Prostate gland (tissue), 2 donors: ENCODE measurements around the gene SOCS6. TPM values are rescaled to one million over a fixed set of nuclear protein-coding genes. Genes with fewer than 3 reads are reported as not detected.

Experiments
- DNase-seq: peaks from one replicate; pipeline ENCODE4 v3.0.0-alpha.2; 2019; ENCODE audit warnings: low spot score
- H3K27ac ChIP-seq, 2 donors: fragments of 200-600 bp; sonication (generic); 2 replicates each; pipeline ENCODE4 v1.5.1; 2017 to 2019
- H3K27me3 ChIP-seq: fragments of 200-600 bp; sonication (generic); replicated peaks from 2 replicates; pipeline ENCODE4 v1.5.1; 2019; ENCODE audit not compliant: insufficient read depth
- H3K36me3 ChIP-seq, 2 donors: fragments of 200-600 bp; sonication (generic); 1 replicate in 1 of 2; 2 replicates in 1 of 2; pipeline versions ENCODE4 v1.5.1 to v1.8.1; 2017 to 2019
- H3K4me1 ChIP-seq: fragments of 200-600 bp; sonication (generic); replicated peaks from 2 replicates; pipeline ENCODE4 v1.5.1; 2019
- H3K4me3 ChIP-seq, 2 donors: fragments of 200-600 bp; sonication (generic); 2 replicates each; pipeline ENCODE4 v1.5.1; 2017 to 2019
- H3K9me3 ChIP-seq: fragments of 200-600 bp; sonication (generic); 2 replicates; pipeline ENCODE4 v1.5.1; 2017
- POLR2A ChIP-seq: fragments of 450-650 bp; IDR thresholded peaks from one replicate; pipeline ENCODE4 v1.6.1; 2016; ENCODE audit warnings: antibody characterized with exemption, mild to moderate bottlenecking
- POLR2AphosphoS5 ChIP-seq: sonication (generic); formaldehyde crosslinking; IDR thresholded peaks from one replicate; pipeline ENCODE4 v1.6.1; 2017; ENCODE audit warnings: antibody characterized with exemption
- whole genome bisulfite sequencing: methylation state at CpG from one replicate; pipeline ENCODE4 v1.1.5; 2018; 5-methylcytosine and 5-hydroxymethylcytosine counted together
- intact Hi-C: fragments of 100-400 bp; cut with DNase I; formaldehyde crosslinking; loops from one replicate; pipeline ENCODE4 v1.14.2; 2022
- total RNA-seq, 2 donors: library from RNA; depleted of rRNA; stranded (reverse); fragments of >200 nt; gene quantifications; one replicate each; pipeline ENCODE4 v1.1.0, GENCODE V29; 2016
- TF ChIP-seq, protein P1 (sequence below), 4 experiments: fragments of 200-600 bp in 2 of 4; fragments of 450-650 bp in 2 of 4; sonication (generic) in 2 of 4; IDR thresholded peaks; 1 replicate in 3 of 4; 2 replicates in 1 of 4; pipeline ENCODE4 v1.5.1; 2016 to 2019; ENCODE audit warnings: antibody characterized with exemption in 4 of 4, mild to moderate bottlenecking in 2 of 4, moderate library complexity in 2 of 4

Gene SOCS6
- total RNA-seq, 2 donors from 2014 or later, result 25.6 to 31.4 TPM

DNA sequence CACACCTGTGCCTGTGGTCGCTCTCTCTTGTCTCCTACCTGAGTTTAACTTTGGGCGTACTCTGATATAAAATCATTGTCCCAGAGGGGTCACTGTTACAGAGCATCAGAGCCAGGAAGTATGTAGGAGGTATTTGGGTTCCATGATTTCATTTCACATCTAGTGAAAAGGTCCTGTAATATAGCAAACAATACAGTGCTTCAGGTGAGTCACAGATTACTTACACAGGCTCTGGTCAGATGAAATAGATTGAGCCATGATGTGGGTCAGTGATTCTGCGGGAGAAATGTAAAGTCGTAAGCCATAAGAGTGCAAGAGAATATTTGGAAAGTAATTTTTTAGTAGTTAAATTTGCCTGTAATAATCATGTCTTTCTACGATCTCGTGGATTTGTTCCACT is 70.2 kb downstream of the SOCS6 start:
- no peak overlapping the region for H3K4me3 ChIP-seq
- 96% methylated on average over 6 of the region's 6 CpGs for WGBS
- no peaks in the 10 kb centered on the region for H3K4me1 ChIP-seq
- no peaks in the 10 kb centered on the region for H3K36me3 ChIP-seq
- no peaks in the 10 kb centered on the region for H3K27me3 ChIP-seq
- no peak for DNase-seq
- no peaks in the 10 kb centered on the region for H3K9me3 ChIP-seq
- H3K27ac ChIP-seq, result no peak overlapping the region
- TF ChIP-seq, protein P1, sequence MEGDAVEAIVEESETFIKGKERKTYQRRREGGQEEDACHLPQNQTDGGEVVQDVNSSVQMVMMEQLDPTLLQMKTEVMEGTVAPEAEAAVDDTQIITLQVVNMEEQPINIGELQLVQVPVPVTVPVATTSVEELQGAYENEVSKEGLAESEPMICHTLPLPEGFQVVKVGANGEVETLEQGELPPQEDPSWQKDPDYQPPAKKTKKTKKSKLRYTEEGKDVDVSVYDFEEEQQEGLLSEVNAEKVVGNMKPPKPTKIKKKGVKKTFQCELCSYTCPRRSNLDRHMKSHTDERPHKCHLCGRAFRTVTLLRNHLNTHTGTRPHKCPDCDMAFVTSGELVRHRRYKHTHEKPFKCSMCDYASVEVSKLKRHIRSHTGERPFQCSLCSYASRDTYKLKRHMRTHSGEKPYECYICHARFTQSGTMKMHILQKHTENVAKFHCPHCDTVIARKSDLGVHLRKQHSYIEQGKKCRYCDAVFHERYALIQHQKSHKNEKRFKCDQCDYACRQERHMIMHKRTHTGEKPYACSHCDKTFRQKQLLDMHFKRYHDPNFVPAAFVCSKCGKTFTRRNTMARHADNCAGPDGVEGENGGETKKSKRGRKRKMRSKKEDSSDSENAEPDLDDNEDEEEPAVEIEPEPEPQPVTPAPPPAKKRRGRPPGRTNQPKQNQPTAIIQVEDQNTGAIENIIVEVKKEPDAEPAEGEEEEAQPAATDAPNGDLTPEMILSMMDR (IDR thresholded peaks at IDR 0.05), result no peak
- TF ChIP-seq POLR2A (no peak), POLR2AphosphoS5 (no peak)
- intact Hi-C loops, result no loop called here

DNA sequence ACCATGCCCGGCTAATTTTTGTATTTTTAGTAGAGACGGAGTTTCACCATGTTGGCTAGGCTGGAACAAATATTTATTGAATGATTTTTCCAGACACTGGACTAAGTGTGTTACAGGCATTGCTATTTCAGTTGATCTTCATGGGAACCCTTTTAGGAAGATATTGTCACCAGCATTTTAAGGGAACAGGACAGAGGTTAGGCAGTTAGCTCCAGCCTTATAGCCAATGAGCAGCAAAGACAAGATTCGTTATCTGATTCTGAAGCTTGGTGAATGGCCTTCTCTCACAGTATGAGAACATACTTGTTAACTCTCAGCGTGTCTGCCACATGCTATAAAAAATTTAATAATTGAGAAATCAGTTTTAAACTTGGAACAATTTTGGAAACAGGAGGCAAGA is 73.4 kb downstream of the SOCS6 start:
- no peak for DNase-seq
- Histone ChIP-seq H3K4me1 (no peaks in the 10 kb centered on the region), H3K27me3 (no peaks in the 10 kb centered on the region), H3K4me3 (no peak overlapping the region), H3K9me3 (no peaks in the 10 kb centered on the region), H3K36me3 (no peaks in the 10 kb centered on the region), H3K27ac (no peak overlapping the region)
- TF ChIP-seq POLR2A (no peak), POLR2AphosphoS5 (no peak)
- TF ChIP-seq, protein P1 (IDR thresholded peaks at IDR 0.05), result no peak
- intact Hi-C loops, result no loop called here
- WGBS, result 69% methylated on average over 4 of the region's 4 CpGs

DNA sequence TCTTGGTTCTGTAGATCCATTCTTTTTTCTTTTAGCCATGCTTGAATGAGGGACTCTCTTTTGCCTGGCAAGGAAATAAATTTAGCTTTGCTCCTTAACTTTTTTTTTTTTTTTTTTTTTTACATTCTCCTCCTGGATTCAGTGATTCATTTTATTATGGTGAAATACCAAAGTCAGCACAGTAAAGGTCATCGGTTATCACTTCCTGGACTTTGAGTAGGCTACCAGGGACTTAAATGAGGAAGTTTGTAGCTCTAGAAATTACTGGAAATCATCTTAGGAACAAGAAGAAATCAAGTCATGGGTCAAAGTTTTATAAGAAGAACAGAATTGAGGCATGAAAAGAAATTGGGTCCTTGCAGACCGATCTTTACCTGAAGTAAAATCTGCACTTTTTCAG is 75.0 kb downstream of the SOCS6 start:
- intact Hi-C loops, result no loop called here

DNA sequence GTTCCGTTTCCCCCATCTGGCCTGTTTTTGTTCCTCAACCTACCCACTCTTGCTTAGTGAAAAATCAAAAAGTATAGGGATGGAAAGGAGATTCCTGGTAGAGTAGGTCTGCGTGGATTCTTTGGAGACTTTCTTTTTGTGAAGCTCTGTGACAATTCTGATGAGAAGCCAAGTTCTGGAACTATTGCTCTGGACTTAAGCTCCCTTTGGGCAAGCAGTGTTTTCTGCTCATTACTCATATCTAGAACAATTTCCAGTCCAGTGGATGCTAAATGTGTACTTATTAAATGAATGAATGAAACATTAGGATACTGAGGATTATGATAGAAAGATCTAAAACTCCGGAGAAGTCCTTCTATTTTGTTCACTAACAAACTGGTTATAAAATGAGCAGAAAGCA is 76.5 kb downstream of the SOCS6 start:
- no peaks in the 10 kb centered on the region for H3K4me1 ChIP-seq
- intact Hi-C loops, result no loop called here

More for the DNA sequence above, 75.0 kb downstream of the SOCS6 start:
- TF ChIP-seq POLR2A (no peak), POLR2AphosphoS5 (no peak)
- TF ChIP-seq, protein P1 (IDR thresholded peaks at IDR 0.05), result no peak
- DNase-seq, result no peak
- H3K4me1 ChIP-seq, result no peaks in the 10 kb centered on the region
- H3K9me3 ChIP-seq, result no peaks in the 10 kb centered on the region
- WGBS, result 91% methylated on average over 2 of the region's 2 CpGs
- no peaks in the 10 kb centered on the region for H3K27me3 ChIP-seq
- no peak overlapping the region for H3K27ac ChIP-seq
- no peaks in the 10 kb centered on the region for H3K36me3 ChIP-seq
- H3K4me3 ChIP-seq, result no peak overlapping the region

DNA sequence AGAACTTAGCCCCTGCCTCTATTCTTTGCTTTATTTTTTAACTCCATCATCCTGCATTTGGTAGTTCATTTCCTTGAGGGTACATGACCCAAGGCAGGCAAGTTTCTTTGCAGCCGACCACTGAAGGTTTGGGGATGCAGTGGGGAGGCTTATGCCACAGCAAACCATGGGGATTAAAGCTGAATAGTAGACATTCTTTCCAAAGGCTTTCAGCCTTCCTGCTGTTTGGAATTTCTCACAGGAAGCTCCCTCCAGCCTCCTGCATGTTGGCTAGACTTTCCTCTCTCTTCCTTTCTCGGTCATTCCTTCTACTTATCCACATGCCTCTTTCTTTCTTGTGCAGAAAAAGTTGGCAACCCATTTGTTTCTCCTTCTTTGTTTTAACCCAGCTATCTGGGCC is 77.3 kb downstream of the SOCS6 start:
- H3K36me3 ChIP-seq, result no peaks in the 10 kb centered on the region
- DNase-seq, result no peak
- no peaks in the 10 kb centered on the region for H3K9me3 ChIP-seq
- WGBS, result 50% methylated on average over 2 of the region's 2 CpGs
- TF ChIP-seq POLR2AphosphoS5 (no peak), POLR2A (no peak)
- TF ChIP-seq, protein P1 (IDR thresholded peaks at IDR 0.05), result no peak
- no peak overlapping the region for H3K4me3 ChIP-seq
- H3K27me3 ChIP-seq, result no peaks in the 10 kb centered on the region
- no peak overlapping the region for H3K27ac ChIP-seq
- H3K4me1 ChIP-seq, result no peaks in the 10 kb centered on the region
- intact Hi-C loops, result no loop called here

More for the DNA sequence above, 76.5 kb downstream of the SOCS6 start:
- no peak overlapping the region for H3K4me3 ChIP-seq
- no peak for DNase-seq
- H3K27me3 ChIP-seq, result no peaks in the 10 kb centered on the region
- no peak overlapping the region for H3K27ac ChIP-seq
- 98% methylated on average over 3 of the region's 3 CpGs for WGBS
- TF ChIP-seq, protein P1 (IDR thresholded peaks at IDR 0.05), result no peak
- no peak for TF ChIP-seq POLR2A
- no peak for TF ChIP-seq POLR2AphosphoS5
- H3K36me3 ChIP-seq, result no peaks in the 10 kb centered on the region
- no peaks in the 10 kb centered on the region for H3K9me3 ChIP-seq
